ENCODE measurements around the gene POPDC2.
"Not testable (repeated sequence)": the region's sequence is repeated elsewhere in the genome, so short reads cannot be mapped to it uniquely, and the experiment has no call there.

Gene POPDC2, protein sequence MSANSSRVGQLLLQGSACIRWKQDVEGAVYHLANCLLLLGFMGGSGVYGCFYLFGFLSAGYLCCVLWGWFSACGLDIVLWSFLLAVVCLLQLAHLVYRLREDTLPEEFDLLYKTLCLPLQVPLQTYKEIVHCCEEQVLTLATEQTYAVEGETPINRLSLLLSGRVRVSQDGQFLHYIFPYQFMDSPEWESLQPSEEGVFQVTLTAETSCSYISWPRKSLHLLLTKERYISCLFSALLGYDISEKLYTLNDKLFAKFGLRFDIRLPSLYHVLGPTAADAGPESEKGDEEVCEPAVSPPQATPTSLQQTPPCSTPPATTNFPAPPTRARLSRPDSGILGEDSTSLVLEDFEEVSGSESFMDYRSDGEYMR

GRCh38 chr3:119660474-119661440, at the start of gene POPDC2:
TSS of gene POPDC2 (minus strand) at chr3:119660589. CDS start at chr3:119660423, 166 bp downstream.
- no peak for DNase-seq (ENCODE audit: low read depth)

GRCh38 chr3:119703820-119704531, 43.6 kb upstream of the POPDC2 start:
- no peak for DNase-seq (ENCODE audit: low read depth)

DNA sequence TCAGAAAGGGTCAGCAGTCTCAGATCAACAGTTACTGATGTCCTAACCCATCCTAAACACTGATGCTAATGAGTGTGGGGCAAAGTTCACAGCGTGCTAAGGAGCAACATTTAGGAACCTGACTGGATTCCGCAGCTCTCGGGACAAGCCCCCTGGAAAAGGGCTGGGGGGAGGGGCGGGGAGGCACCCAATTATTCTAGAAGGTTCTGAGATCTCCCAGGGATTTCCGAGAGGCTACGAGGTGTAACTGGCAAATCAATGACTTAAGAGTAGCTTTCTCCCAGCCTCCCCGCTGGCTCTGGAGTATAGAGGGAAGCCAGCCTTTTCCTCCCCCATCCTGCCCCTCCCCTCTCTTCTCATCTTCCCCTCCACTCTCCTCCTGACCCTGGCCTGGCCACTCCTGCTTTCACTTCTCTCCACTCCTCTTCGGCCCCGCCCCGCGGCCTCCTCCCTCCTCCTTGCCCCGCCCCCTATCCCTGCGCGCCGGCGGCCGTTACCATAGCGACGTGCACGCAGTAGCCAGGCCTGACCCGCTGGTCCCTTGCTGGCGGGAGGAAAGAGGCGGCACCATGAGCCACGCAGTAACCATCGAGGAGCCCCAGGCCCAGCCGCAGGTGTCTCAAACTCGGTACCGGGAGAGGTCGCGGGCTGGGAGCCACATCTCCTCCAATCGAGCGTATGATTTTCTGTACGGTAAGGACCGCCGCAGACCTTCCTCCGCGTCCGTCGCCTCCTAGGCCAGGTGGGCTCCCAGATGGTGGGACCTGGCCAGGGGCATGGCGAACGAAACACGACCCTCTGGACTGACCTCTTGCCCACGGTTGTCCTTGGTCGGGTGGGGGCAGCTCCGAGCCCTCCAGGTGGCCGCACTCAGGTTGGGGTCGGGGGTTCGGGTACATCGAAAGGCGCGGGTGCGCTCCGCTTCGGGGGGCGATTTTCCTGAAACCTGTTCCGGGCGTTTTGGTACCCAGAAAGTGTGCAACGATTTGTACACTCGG, 42.4 kb upstream of the POPDC2 start, which contains the start of gene CFAP91:
CFAP91 (plus strand) TSS at position 493 of the 998 bp plus-strand sequence; CDS start at position 570, 77 bp downstream.
- DNase-seq (ENCODE audit: low read depth): peak; percentile 66

- no peak for DNase-seq (ENCODE audit: low read depth)
Measured at GRCh38 chr3:119700920-119701734, 40.7 kb upstream of the POPDC2 start.

- peak; percentile 13 for DNase-seq (ENCODE audit: low read depth)
Measured at GRCh38 chr3:119700269-119700919, 40.0 kb upstream of the POPDC2 start.

GRCh38 chr3:119697394-119697793, 37.0 kb upstream of the POPDC2 start:
- DNase-seq (ENCODE audit: low read depth): no peak

GRCh38 chr3:119695480-119695879, 35.1 kb upstream of the POPDC2 start:
- DNase-seq (ENCODE audit: low read depth): no peak

GRCh38 chr3:119690043-119690656, 29.8 kb upstream of the POPDC2 start:
- DNase-seq (ENCODE audit: low read depth): no peak

DNA sequence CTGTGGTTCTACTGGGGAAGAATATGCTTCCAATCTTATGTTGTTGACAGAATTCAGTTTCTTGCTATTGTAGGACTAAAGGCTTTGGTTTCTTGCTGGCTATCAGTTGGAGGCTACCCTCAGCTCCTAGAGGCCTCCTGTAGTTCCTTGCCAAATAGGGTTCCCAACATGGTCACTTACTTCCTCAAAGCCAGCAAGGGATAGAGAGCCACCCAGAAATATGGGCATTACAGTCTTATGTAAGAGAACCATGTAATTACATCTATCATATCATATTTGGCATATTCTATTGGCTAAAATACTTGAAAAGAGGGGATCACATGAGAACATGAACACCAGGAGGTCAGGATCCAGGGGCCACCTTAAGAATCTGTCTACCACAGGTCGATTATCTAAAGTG, 23.0 kb upstream of the POPDC2 start:
- DNase-seq (ENCODE audit: low read depth): no peak

- DNase-seq (ENCODE audit: low read depth): no peak
Measured at GRCh38 chr3:119681279-119681678, 20.9 kb upstream of the POPDC2 start.

DNA sequence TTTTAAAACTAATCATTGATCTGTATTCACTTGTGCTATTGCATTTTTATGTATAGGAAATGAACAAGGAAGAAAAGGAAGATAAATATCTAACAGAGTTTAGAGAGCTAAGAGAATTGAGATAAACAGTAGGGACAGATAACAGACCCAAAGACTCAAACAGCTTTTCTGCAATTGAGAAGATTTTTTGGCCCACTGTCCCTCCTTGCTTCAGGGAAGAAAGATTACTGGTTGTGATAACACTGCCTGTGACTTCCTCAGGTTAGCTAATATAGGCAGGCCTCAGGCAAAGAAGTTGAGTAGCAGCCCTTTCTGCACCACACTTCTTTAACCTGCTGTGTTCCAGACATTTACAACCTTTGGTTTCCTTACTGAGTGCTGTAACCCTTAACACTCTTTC, 19.5 kb upstream of the POPDC2 start:
- DNase-seq (ENCODE audit: low read depth): no peak

DNA sequence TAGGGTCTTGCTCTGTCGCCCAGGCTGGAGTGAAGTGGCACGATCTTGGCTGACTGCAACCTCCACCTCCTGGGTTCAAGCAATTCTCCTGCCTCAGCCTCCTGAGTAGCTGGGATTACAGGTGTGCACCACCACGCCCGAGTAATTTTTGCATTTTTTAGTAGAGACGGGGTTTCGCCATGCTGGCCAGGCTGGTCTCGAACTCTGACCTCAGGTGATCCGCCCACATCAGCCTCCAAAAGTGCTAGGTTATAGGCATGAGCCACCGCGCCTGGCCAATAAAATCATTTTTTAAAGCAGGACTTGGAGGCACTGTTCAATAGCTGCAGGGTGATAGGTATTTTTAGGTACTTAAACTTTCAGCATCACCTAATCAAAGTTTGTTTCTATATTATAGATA, 17.8 kb upstream of the POPDC2 start:
- DNase-seq (ENCODE audit: low read depth): not testable (repeated sequence)

DNA sequence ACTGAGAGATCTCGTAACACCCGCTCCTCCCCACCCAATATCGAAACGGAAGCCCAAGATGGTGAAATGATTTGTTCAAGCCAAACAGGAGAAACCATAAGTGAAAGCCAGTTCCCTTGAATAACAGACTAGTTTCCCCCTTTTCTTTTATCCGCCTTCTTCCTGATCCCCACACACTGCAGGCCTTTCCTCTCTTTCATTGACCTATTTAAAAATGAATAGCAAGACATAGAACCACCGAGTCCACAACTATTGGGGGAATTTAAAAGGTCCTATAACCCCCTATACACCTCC, 17.2 kb upstream of the POPDC2 start:
- no peak for DNase-seq (ENCODE audit: low read depth)

DNA sequence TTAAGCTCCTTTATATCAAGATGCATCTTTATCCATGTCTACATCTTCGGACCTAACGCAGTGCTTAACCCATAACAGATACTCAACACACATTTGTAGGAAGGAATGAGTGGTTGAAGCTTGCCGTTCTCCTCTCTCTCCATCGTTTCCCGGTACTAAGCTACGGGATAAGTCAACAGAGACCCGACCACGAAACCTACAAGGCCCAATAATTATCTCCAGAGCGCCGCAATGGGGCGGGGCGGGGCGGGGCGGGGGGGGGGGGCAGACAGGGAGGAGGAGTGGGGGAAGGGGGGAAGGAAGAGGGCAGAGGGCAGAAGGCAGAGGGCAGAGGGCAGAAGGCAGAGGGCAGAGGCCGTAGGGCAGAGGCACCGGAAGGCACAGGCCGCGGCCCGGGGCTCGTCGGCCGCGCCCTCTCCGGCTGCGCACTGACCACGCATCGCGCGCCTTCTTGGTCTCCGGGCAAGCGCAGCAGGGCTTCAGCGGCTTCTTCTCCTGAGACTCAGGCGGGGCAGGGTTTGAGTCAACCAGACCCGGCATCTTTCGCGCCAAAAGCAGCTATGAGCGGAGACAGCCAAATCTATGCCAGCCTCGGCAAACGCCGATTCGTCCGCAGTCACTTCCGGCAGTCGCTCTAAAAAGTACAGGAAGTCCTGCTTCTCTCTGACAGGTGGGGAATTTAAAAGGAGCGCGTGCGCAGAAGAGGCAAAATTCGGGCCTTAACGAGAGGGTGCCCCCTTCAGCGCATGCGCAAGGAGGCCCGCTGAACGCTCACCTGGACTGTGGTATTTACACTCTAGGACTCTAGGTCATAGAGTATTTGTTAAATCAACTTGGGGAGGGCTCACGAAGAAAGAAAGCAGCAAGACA, 16.6 kb upstream of the POPDC2 start, which contains the start of gene COX17:
COX17 (minus strand) TSS at position 636 of the 870 bp plus-strand sequence; CDS start at position 540, 96 bp downstream.
- peak; percentile 92 for DNase-seq (ENCODE audit: low read depth)

DNA sequence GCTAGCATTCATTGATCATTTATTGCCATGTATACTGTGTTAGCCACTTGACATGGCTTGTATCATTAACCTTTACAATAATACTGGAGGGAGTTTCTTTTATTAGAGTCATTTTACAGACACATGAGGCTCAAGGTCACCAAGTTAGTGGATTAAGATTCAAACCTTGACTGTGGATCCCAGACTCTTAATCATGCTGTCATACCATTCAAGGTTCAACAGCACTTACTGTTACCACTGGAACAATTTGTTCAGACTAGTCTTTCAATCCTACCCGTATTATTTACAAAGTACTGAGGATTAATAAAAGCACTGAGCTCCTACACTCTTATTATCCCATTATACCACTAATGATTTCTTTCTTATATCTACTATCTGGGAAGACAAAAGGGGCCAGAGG, 15.6 kb upstream of the POPDC2 start:
- no peak for DNase-seq (ENCODE audit: low read depth)

DNA sequence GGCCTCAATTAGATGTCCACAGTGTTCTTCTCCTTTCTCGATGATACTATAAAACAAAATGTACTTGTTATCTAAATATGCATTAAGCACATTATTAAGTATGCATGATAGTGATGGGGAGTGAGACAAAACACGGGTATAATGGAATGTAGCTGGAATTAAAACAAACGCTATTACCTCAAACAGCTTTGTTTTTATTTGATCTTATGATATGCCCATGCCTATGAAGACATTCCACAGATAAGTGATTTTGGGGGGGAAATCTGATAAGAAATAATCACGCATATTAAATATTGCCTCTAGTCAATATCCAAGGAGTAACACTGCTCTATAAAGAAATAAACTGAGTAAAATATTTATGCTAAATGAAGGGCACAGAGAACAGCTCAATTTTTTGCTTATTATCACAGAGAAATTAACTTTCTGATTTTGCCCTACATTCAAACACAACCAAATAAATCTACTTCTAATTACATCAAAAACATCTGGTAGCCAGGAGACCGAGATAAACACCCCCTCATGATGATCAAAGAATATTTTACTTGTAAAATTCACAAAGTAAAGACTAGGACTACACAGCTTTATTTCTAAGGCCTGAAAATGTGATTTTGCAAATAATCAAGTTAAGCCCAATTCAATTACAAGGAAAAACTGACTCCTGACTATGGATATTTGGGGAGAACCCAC, 14.9 kb upstream of the POPDC2 start:
- DNase-seq (ENCODE audit: low read depth): no peak

GRCh38 chr3:119673875-119674274, 13.5 kb upstream of the POPDC2 start:
- DNase-seq (ENCODE audit: low read depth): no peak
